Prostate gland (tissue), 2 donors: ENCODE data around the gene SFT2D1.

Source experiments
- CTCF ChIP-seq, 4 experiments: fragments of 200-600 bp in 2 of 4; fragments of 450-650 bp in 2 of 4; sonication (generic) in 2 of 4; IDR thresholded peaks; 1 replicate in 3 of 4; 2 replicates in 1 of 4; pipeline ENCODE4 v1.5.1; 2016 to 2019; ENCODE audit warnings: antibody characterized with exemption in 4 of 4, mild to moderate bottlenecking in 2 of 4, moderate library complexity in 2 of 4
- POLR2A ChIP-seq: fragments of 450-650 bp; IDR thresholded peaks from one replicate; pipeline ENCODE4 v1.6.1; 2016; ENCODE audit warnings: antibody characterized with exemption, mild to moderate bottlenecking

- TF ChIP-seq POLR2A: peak; percentile 79
- TF ChIP-seq CTCF (IDR thresholded peaks at IDR 0.05): no peak
These were observed at the start of gene SFT2D1 for GRCh38 chr6:166342349-166343149.
